Inflammatory macrophage treated with lipopolysaccharide for 1 hour (primary cell): Measurements from ENCODE around the gene ZNF280D.

Experiments used
- DNase-seq, 2 donors: peaks; one replicate each; pipeline ENCODE4 v3.0.0-alpha.2; 2020 to 2022

ZNF280D gene

DNA sequence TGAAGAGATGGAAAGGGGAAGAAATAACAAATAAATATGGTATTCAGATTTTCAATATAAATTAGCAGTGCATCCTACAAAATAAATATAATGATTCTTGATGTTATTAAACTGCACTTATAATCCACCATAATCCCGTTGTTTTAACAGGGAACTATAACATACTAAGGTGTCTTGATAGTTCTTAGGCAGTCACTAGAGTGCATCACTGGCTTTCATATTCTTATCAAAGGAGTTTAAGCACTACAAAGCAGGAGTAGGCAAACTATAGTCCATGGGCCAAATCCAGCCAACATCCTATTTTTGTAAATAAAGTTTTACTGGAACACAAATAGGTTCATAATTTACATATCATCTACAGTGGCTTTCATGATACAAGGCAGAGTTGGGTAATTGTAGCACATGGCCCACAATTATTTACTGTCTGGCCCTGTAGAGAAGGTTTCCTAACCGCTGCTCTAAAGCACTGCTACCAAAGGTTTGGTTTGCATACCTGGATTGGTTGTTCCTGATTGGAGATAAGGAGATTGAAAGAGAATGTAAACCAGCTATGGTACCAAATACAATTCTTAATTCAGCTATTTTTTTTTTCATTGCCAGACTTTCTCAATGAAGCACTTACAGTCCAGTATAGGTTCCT is 104.3 kb downstream of the ZNF280D start:
- no peak for DNase-seq

DNA sequence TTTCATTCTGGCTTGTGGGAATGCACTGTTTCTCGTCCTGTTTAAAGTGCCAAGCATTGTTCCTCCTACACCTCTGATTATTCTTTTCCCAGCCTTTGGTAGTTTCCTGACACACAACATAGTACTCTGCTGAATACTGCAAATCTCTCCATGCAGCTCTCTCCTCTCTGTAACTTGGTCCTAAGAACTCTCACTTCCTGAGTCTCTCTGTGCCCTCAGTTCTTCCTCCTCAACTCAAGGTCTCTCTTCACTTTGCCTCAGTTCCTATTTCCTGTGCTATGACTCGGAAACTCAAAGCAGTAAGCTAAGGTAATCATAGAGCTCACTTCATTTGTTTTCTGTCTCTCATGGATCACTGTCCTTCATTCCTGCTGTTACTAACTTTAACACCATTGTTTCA is 113.4 kb downstream of the ZNF280D start:
- DNase-seq, result peak in 1 of 2 donors; percentile 0

DNA sequence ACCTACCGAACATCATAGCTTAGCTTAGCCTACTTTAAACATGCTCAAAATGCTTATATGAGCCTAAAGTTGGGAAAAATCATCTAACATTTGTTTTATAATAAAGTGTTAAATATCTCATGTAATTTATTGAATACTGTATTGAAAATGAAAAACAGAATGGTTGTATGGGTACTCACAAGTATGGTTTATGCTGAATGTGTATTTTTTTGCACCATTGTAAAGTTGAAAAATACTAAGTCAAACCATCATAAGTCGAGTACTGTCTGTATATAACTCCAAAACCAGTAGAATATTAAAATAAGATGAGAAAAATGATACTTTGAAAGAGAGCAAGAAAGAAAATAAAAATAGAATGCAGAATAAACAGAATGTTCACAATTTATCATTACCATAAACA is 115.7 kb downstream of the ZNF280D start:
- no peak for DNase-seq

DNA sequence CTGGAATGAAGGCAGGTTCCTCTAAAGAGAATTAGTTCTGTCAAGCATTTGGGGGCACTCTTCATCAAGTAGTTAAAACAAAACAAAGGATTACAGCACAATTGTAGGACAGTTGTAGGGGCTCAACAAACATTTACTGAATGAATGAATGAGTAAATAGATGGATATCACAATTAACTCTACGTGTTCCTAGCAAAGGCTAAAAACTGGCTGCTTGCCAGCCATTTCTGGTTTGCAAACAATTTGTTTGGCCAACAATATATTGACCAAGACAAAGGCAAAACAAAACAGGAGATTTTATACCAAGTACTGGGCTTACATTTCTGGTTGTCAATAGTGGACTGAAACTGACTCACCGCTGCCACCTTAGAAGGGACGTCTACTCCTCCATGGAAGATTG is 116.8 kb downstream of the ZNF280D start:
- DNase-seq, result no peak

DNA sequence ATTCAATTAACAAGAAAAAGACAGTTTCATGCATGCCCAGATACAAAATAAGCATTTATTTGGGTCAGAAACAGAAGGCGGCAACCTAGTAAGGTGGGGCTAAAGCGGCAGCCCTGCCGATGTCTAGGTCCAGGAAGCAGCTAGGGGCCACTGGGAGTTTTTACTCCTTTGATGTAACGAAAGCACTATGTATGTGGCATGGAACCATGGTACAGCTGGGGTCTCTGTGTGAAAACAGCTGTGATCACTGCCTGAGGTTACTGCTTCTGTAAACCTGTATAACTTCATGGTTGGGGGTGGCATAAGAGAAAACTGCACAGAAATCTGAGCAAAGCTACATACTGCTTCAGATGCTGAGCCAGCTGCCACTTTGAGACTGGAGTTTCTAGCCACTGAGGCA is 119.5 kb downstream of the ZNF280D start:
- no peak for DNase-seq

DNA sequence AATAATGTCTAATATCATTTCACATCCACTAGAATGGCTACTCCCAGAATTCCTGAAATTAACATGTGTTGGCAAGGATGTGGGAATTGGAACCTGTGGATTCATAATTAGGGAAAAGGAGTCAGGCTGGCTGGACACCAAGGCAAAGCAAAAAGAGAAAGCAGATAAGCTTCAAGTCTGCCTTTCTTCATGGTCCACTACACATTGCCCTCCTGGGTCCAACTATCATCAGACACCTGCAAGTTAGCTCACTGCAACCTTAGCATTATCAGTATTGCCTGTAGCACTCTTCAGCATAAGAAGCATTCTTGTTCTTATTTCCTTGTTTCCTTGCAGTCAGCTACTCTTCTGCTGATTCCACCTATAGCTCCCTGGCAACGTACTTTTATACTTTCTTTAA is 124.3 kb downstream of the ZNF280D start:
- DNase-seq, result no peak

DNA sequence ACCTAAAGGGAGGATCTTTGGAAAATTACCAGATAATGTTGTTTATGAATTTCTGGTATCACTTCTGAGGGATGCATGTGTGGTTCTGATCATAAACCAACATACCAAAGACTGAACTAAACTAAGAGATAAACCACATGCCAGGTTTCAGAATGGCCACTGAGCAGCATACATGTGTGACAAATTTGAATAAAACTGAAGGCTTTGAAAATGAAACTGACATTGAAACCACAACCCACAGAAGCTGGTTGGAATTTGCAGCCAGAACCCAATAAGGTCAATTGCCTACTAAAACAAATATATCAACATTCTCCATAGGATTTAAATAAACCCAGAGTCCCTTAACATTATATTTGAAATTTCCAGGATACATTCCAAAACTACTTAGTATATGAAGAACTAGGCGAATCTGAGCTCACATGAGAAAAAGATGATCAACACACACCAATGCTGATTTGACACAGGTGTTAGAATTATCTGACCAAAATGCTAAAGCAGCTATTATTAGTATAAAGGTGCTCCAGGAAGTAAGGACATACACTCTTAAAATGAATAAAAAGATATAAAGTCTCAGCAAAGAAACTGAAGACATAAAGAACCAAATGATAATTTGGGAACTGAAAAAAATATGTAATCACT is 125.0 kb downstream of the ZNF280D start:
- DNase-seq, result no peak

DNA sequence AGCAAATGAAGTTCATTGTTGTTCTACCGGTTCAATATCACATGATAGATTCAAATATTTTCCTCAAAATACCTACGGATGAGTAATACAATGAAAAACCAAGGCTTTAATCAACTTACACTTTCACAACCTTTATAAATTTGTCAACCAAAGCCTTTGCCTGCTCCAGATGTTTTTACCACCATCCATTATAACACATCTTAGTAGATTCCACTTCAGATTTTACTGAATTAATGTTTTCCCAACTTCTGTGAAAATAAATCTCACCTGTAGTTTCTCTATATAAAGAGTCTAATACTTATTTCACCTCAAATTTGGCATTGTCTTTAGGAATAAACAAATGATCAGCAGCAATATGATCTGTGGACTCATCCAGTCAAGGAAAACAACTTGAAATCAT is 131.1 kb downstream of the ZNF280D start:
- no peak for DNase-seq

DNA sequence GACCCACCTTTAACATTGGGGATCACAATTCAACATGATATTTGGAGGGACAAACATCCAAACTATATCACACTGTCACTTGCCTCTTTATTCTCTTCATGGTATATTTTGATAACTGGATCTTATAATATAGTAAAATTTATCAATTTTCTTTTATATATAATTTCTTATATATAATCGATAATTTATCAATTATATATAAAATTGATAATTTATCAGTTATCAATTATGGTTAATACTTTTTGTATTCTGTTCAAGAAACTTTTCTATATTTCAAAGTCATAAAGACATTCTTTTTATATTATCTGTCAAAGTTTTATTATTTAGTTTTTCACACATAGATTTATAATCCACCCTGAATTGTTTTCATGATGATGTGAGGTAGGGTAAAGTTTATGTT is 132.9 kb downstream of the ZNF280D start:
- DNase-seq, result no peak

DNA sequence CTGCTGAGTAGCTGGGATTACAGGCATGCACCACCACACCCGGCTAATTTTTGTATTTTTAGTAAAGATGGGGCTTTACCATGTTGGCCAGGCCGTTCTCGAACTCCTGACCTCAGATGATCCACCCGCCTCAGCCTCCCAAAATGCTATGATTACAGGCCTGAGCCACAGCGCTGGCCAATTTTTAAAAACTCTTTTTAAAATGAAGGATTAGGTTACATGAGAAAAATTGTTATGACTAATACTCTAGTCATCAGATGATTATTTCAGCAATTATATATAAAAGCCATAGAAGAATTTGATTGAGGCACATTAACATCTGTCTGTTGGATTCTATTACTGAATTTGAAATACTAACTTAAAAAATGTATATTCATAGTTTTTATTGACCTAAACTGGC is 134.3 kb downstream of the ZNF280D start:
- no peak for DNase-seq

DNA sequence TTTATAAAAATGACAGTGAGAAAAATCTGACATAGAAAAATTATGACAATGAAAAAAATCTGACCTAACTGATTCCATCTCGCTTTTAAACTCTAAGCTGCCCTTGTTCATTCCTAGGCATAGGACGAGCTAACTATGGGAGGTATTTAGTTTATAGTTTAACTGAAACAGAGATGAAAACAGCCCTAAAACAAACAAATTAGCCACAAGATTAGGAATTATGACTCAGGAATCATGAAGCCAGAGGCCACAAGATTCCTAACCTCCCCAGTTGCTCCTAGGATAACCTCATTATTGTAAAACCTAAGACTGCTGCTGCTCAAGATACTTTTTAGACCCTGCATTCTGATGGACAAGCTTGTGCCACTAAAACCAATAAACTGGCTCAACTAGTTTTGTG is 145.6 kb downstream of the ZNF280D start:
- no peak for DNase-seq

DNA sequence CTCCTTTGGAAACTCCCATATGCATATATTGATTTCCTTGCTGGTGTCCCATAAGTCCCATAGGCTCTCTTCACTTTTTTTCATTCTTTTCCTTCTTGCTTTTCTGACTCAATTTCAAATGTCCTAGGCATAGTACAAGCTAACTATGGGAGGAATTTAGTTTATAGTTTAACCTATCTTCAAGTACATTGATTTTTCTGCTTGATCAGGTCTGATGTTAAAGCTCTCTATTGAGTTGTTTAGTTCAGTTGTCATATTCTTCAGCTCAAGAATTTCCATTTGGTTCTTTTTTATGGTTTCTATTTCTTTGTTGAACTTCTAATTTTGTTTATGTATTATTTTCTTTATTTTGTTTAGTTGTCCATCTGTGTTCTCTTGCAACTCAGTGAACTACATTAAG is 147.1 kb downstream of the ZNF280D start:
- no peak for DNase-seq

DNA sequence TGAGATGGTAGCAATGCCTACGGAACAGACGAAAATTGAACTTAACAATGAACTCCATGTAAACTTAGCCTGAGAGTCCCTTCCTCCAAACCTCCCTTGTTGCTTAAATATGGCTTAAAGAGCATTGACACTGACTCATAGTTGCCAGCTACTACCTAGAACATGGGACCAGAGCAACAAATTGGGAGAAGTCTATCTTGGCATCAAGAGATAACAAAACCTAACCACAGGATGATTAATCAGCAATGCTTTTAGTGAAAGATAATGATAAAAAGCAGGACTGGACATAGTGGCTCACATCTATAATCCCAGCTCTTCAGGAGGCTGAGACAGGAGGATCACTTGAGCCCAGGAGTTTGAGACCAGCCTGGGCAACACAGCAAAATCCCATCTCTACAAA is 150.5 kb downstream of the ZNF280D start:
- no peak for DNase-seq
